Measurements from ENCODE around the gene YTHDC2. TPM values are rescaled to one million over a fixed set of nuclear protein-coding genes. Genes with fewer than 3 reads are reported as not detected.

The YTHDC2 gene
- total and polyA plus RNA-seq, 10 of the 15 experiments (the other 5 are each of a cell fraction or from before 2014, with no cell fraction given) = 3.8 to 25.8 (median 16.4) TPM

DNA sequence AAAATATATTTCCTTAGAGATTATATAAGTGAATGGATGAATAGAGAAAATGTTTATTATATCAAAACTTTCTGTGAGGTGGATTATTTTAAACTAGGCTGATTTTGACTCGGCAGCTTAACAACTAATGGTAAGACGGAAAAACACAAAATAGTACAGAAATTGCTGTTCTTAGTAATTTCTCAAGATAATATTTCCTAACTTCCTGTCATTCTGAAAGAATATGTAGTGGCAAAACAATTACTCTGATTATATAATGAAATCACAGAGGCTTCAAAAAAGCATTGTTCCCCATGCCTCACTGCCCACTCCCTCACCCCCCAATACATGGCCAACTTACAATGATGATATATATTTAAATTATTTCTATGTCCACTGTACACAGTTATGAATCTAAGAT lies 85.4 kb downstream of the YTHDC2 start:
- H3K4me2 ChIP-seq (ENCODE audit: control insufficient read depth, insufficient read depth) = no peak overlapping the region
- ATAC-seq (no peak), DNase-seq (ENCODE audit: low read depth, low spot score) (no peak), FAIRE-seq (no peak)
- no TSS peak for BruUV-seq (replicated peaks)
- no peaks in the 10 kb centered on the region for H3K4me1 ChIP-seq (ENCODE audit: control insufficient read depth, insufficient read depth, low read length)
- CTCF ChIA-PET = interaction anchor here (1.1 to 2.9 kb wide), 5 partner anchors 9 to 603 kb away, joined by 3 to 11 read pairs (median 6); no protein-coding TSS in a partner anchor
- no peaks in the 10 kb centered on the region for H3K79me2 ChIP-seq (ENCODE audit: control insufficient read depth, insufficient read depth, low read length)
- no peaks in the 10 kb centered on the region for H4K20me1 ChIP-seq (ENCODE audit: control insufficient read depth, insufficient read depth)
- 0 out of 4 replicates have a peak, but pooled peaks cover 0 to 3% of the 10 kb centered on the region in 2 experiments for H3K36me3 ChIP-seq (ENCODE audit: control insufficient read depth in 2 of 2, insufficient read depth in 2 of 2, low read length in 1 of 2)
- no peak overlapping the region for H3K4me3 ChIP-seq
- H3K9ac ChIP-seq (ENCODE audit: control insufficient read depth, insufficient read depth, low read length) = no peak overlapping the region
- WGBS (ENCODE audit: insufficient coverage, insufficient replicate concordance, low lambda C conversion rate, missing lambda C conversion rate) = 55% methylated on average over 2 of the region's 2 CpGs
- H3K27me3 ChIP-seq (replicated peaks in 1 of 2; ENCODE audit: control insufficient read depth in 2 of 2, insufficient read depth in 2 of 2, low read length in 1 of 2) = no peaks in the 10 kb centered on the region
- intact Hi-C loops (cut with micrococcal nuclease; ENCODE audit: unreplicated experiment) (no loop called here), in situ Hi-C loops (cut with MboI) (no loop called here)
- H3K27ac ChIP-seq (ENCODE audit: control insufficient read depth, insufficient read depth) = no peak overlapping the region
- H2AFZ ChIP-seq (ENCODE audit: control insufficient read depth, low read depth, low read length) = no peak overlapping the region
- no peaks in the 10 kb centered on the region for H3K9me3 ChIP-seq (replicated peaks; ENCODE audit: control insufficient read depth, insufficient read depth, low read length)
- POLR2A ChIA-PET = no interaction called here
- SMC1A ChIA-PET (ENCODE audit: uncharacterized antibody, unreplicated experiment) = interaction anchor here (0.7 to 1.7 kb wide), 2 partner anchors 88 to 603 kb away, joined by 3 to 6 read pairs; no protein-coding TSS in a partner anchor
- RAD21 ChIA-PET (ENCODE audit: unreplicated experiment) = interaction anchor here (2.5 kb wide), 1 partner anchor 603 kb away, joined by 7 read pairs; no protein-coding TSS in a partner anchor
- no peak for TF ChIP-seq SREBF1 (IDR thresholded peaks at IDR 0.05; ENCODE audit: low read length)
- no peak for TF ChIP-seq RAD51 (IDR thresholded peaks at IDR 0.05)
- no peak for TF ChIP-seq SP1 (IDR thresholded peaks at IDR 0.05; ENCODE audit: low read depth, low read length)
- no peak for TF ChIP-seq ATF2 (IDR thresholded peaks at IDR 0.05; ENCODE audit: low read length)
- no peak for TF ChIP-seq ZNF622 (IDR thresholded peaks at IDR 0.05)
- no peak for TF ChIP-seq BCLAF1 (IDR thresholded peaks at IDR 0.05)
- no peak for TF ChIP-seq ZBED1 (IDR thresholded peaks at IDR 0.05; ENCODE audit: borderline replicate concordance)
- TF ChIP-seq CEBPB (IDR thresholded peaks at IDR 0.05; ENCODE audit: borderline replicate concordance in 1 of 2, low read depth in 2 of 2, low read length in 2 of 2) = no peak
- TF ChIP-seq, protein P1, sequence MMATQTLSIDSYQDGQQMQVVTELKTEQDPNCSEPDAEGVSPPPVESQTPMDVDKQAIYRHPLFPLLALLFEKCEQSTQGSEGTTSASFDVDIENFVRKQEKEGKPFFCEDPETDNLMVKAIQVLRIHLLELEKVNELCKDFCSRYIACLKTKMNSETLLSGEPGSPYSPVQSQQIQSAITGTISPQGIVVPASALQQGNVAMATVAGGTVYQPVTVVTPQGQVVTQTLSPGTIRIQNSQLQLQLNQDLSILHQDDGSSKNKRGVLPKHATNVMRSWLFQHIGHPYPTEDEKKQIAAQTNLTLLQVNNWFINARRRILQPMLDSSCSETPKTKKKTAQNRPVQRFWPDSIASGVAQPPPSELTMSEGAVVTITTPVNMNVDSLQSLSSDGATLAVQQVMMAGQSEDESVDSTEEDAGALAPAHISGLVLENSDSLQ (IDR thresholded peaks at IDR 0.05) = no peak
- TF ChIP-seq, protein P2, sequence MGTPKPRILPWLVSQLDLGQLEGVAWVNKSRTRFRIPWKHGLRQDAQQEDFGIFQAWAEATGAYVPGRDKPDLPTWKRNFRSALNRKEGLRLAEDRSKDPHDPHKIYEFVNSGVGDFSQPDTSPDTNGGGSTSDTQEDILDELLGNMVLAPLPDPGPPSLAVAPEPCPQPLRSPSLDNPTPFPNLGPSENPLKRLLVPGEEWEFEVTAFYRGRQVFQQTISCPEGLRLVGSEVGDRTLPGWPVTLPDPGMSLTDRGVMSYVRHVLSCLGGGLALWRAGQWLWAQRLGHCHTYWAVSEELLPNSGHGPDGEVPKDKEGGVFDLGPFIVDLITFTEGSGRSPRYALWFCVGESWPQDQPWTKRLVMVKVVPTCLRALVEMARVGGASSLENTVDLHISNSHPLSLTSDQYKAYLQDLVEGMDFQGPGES (IDR thresholded peaks at IDR 0.05) = no peak
- TF ChIP-seq, protein P3, sequence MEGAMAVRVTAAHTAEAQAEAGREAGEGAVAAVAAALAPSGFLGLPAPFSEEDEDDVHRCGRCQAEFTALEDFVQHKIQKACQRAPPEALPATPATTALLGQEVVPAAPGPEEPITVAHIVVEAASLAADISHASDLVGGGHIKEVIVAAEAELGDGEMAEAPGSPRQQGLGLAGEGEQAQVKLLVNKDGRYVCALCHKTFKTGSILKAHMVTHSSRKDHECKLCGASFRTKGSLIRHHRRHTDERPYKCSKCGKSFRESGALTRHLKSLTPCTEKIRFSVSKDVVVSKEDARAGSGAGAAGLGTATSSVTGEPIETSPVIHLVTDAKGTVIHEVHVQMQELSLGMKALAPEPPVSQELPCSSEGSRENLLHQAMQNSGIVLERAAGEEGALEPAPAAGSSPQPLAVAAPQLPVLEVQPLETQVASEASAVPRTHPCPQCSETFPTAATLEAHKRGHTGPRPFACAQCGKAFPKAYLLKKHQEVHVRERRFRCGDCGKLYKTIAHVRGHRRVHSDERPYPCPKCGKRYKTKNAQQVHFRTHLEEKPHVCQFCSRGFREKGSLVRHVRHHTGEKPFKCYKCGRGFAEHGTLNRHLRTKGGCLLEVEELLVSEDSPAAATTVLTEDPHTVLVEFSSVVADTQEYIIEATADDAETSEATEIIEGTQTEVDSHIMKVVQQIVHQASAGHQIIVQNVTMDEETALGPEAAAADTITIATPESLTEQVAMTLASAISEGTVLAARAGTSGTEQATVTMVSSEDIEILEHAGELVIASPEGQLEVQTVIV (IDR thresholded peaks at IDR 0.05; ENCODE audit: borderline replicate concordance, partially characterized antibody) = no peak
- no peak for TF ChIP-seq ZNF274 (IDR thresholded peaks at IDR 0.05; ENCODE audit: insufficient read depth, insufficient read length)
